ENCODE results near the gene DNPH1.

DNPH1 gene, protein sequence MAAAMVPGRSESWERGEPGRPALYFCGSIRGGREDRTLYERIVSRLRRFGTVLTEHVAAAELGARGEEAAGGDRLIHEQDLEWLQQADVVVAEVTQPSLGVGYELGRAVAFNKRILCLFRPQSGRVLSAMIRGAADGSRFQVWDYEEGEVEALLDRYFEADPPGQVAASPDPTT

DNA sequence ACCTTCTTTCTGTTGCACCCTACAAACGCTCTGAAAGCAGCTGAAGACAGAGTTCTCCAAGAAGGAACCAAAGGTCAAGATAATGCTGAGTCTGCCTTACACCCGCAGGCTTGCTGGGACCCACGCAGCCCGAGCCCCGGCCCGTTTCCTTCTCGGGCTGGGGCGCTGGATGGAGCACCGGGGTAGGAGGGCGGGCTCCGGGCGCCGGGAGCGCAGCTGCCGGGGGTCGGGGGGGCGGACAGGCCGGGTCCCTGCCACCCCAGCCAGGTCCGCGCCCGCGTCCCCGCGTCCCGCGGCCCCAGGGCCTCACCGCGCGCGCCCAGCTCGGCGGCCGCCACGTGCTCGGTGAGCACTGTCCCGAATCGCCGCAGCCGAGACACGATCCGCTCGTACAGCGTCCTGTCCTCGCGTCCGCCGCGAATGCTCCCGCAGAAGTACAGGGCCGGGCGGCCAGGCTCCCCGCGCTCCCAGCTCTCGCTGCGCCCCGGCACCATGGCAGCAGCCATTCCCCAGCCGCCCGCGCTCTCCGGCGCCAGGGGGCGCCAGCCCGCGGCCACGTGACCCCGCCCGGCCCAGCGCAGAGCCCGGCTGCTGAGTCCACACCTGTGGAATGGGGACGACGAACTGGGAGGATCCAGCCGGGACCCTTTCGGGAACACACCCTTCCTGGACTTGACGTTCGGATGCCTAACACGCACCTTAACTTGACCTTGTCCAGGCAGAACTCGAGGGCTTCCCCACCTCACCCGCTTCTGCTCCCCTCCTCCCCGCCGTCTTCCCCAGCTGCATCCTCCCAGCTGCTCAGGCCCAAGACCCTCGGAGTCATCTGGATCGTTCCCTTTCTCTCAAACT is at the start of gene DNPH1:
Gene DNPH1, minus strand, starts transcription at position 531 of the 852 bp plus-strand sequence. Its CDS starts 25 bp downstream, at position 506.
- DNase-seq (ENCODE audit: low read depth, low spot score) = peak; percentile 91

DNA sequence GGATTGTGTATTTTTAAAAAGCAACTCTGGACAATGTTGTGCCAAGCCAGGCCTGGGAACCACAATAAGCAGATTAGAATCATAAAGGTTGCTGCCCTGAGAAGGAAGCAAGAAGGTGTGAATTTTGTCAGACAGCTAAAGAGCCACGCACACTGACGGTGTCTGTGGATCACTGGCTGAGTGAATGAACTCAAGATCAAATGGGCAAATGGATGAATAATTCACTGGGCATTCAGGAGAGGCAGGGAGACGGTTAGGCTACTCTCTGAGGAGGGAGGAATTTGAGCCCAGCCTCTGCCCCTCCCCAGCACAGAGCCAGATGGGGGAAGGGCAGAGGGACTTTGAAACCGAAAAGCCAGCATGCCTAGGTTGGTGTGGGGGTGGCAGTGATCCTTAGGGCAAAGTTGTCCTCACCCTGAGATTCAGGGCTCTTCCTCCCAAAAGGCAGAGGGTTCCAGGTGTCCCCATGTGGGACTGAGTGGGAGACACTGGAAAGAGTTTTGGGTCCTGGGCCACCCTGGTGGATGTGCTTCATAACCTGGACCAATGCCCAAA is 49.3 kb upstream of the DNPH1 start:
- DNase-seq (ENCODE audit: low read depth, low spot score) = peak; percentile 60

DNA sequence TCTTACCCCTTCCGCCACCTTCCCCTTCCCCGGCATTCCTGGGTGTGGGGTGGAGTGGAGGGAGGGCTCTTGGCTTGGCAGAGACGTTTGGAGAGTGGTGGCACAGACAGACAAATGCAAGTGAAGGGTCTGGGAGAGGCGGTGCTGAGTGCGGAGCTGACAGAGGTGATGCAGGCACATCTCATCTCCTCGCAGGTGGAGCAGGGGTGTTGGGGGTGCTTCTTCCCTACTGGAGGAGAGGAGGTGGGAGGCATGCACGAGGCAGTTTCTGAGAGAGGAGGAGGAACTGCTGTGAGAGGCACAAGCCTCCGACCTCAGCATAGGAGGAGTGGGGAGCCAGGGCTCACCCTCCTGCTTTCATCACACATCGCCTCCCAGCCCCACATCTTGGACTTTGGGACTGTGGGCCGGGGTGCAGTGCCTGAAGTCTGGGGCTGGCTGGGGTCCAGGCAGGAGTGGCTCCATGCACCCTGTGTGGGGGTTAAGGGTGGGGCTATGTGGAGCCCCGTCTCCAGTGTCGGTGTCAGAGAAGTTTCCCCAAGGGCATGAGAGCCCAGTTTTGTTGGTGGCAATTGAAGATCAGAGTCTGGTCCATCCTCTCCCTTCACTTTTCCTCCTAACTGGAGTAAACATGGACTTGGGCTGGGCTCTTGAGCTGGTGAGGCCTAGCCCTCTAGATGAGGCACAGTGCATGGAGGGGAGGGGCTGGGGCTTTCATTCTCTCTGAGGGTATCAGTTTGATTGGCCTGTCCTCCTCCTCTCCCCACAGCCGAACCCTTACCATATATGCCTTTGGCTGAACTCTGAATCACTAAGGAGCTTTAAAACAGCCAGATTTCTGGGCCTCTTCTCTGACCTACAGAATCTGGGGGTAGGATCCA is 48.6 kb upstream of the DNPH1 start:
- DNase-seq (ENCODE audit: low read depth, low spot score) = peak; percentile 45

DNA sequence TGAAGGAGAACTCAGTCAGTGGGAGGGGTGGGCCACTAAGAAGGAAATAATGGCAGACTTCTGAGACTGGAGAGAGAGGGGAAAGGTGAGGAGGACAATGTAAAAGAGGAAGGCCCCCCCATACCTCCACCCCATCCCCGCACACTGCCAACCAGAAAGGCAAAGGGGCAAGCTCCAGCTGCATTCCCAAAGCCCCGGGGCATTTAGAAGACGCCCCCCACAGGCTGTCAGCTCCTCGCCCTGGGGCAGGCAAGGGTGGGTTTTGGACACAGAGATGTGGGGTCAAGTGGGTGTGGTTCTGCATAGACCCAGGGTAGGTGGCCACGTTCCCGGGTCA is 48.0 kb upstream of the DNPH1 start:
- DNase-seq (ENCODE audit: low read depth, low spot score) = no peak

DNA sequence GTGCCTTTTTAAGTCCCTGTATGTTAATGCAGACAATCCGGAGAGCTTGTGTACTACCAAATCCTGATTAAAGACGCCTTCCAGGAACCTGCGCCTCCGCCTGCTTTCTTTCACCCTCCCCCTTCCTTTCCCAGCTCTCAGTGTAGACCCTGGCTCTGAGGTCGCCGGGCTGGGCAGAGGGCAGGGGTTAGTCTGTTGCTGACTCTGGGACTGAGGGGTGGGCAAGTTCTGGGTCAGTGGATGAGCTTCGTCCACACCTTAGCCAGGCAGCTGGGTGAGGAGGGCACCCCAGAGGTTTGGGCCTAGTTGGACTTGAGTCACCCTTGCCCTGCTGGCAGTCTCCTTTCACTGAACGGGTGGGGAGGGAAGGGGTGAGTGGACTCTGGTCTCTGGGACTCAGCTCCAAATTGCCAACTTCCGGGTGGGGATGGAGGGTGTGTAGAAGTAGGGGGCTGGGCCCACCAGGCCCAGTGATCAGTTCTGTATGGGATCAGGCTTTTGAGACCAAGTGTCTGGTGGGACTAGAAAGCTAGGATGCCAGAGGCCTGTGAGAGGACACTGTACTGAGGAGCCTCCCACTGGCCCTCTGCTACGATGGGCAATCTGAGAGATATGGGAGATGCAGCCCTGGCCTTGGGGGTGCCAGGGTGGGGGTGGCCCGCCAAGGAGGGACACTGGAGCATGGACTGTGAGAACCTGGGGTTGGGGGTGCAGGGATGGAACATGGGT is 47.5 kb upstream of the DNPH1 start:
- no peak for DNase-seq (ENCODE audit: low read depth, low spot score)

DNA sequence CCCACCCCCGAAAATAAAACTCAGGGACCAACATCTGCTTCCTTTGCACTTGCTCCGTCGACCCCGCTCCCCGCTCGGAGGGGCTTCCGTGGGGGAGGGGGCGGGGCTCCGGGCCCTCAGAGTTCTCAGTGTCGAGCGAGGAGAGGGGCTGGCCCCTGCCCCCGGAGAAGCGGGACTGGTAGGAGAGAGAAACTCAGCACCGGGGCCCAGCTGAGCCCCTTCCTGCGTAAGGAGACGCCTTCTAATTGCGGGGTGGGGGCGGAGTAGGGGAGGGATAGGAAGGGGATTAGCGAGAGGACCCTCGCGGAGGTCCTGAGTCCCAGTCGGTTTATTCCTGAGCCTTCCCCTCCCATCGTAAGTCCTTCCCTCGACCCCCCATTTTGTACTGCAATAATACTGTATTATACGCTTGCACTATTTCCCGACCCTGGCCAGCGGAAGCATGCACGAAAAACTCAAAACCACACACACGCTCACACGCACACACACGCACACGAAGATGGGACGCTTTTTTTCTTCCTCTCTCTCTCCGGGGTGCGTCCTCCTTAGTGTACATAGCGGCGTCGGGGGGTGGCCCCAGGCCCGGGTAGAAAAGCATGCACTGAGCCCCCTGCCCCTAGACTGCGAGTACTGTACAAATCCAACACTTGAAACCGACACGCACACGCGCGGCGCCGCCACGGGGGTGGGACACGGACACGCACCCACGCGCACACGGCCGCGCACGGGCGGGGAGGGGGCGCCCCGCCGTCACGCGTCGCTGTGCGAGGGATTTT is 46.7 kb upstream of the DNPH1 start:
- no peak for DNase-seq (ENCODE audit: low read depth, low spot score)

DNA sequence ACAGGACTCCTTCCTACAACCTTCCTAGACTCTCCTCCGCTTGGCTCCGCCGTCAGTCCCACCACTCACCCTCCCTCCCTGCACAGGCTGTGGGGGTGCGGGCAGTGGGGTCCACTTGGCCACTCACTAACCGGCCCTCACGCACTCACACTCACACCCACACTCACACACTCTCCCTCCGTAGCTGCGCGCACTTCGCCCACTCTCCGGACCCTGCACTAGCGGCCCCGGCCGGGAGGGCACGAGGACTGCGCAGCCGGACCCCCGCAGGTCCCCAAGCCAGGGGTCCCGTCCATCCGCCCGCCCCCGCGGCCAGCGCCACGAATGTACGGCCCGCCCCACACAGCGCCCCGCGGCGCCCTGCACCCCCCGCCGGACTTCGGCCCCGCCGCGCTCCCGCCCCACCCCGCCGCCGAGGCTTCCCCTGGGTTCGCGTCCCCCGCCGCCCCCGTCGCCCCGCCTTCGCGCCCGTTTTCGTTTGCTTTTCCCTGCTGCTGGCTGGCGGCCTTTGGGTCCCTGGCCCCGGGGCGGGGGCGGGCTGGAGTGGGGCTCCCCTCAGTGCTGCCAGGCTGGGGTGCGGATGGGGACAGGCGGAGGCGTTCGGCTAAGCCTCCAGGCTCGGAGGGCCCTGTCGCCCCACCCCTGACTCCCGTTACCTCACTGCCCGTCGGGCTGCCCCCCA is 45.8 kb upstream of the DNPH1 start:
- no peak for DNase-seq (ENCODE audit: low read depth, low spot score)

DNA sequence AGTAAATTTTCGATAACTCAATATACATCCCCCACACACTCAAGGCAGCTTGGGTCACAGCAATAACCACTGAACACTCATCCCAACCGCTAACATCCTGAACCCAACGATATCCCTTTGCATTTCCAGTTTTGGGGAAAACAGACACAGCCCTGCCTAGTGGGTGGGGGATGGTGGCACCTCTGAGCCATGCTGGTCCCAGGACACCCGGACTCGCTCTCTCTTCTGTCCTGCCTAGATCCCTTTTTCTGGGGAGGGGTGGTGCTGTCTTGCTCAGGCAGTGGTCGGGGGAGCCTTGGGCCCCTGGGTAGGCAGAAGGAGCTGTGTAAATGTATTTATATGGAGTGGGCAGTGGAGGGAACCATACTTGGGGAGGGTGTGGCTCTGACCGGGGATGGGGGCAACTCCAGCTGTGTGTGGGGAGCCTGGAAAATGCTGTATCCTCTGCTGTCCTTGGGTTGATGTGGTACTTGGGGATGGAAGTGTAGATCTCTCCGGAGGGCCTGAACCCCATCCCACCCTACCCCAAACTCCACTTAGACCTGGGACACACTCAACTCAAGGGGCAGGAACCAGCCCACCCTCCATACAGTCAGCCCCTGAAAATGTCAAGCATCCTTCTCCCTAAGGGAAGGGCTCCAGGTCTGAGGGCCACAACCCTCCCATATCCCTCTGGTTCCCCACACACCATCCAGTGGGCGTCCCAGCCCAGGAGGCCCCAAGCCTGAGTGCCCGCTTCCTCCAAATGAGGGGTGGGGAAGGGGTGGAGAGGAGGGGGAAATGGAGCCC is 45.0 kb upstream of the DNPH1 start:
- no peak for DNase-seq (ENCODE audit: low read depth, low spot score)

DNA sequence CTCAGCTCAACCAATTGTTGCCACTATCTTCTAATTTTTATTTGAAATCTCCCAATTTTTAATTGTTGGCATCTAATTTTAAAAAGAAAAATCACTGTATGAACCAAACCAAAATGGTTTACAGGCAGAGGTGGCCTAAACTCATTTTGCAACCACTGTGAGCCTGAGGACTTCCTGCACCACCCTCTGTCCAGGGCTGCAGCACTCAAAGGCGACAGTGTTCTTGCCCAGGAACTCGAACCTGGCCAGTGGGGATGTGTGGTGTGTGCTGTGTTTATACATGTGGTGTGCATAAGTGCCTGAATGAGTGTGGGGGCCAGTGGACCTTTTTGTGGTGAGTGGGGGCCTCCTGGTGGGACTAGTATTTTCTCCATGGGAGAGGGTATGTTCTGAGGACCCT is 44.4 kb upstream of the DNPH1 start:
- DNase-seq (ENCODE audit: low read depth, low spot score) = no peak

DNA sequence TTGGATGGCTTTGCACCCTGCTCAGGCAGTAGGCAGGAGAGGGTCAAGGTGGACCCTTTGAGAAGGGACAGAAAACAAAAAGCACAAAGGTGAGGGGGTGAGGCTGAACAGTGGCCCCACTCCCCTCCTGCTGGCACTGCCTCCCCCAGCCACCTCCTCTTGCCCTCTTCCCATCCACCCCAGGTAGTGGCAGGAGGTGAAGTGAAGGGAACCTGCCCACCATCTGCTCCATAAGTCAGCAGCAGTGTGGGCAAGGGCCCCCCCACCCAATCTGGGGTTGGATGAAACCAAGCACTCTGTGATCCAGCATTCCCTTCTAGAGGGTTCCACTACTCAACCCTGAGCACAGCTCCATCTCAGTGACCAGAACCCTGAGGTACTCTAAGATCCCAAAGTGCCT is 42.7 kb upstream of the DNPH1 start:
- DNase-seq (ENCODE audit: low read depth, low spot score) = no peak

DNA sequence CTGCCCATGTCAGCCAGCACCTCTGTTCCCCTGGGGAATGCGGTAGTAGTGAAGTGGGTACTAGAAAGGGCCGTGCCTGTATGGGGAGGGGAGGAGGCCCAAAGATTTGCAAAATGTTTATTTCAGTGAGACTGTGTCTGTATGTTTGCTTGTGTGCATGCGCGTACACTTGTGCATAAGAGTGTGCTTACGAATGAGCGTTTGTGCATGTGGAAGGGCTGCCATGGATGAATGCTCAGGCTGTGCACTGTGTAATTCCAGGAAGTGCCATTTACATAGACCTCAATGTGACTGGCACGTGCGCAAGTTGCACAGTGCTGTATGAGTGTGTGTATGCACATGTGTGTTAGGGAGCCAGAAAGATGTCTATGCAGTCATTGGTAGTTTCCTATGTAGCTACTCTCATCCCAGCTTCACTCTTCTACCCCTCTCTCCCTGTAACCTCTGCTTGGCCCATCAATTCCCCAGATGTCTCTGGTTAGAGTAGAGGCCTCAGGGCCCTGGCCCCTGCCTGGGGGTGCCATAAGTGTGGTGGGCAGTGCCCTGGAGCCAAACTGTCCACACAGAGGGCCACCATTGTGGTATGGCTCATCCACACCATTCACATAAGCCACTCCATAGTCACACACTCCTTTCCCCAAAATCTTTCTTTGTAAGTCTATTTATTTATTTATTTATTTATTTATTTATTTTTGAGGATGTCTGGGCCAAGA is 42.0 kb upstream of the DNPH1 start:
- no peak for DNase-seq (ENCODE audit: low read depth, low spot score)

DNA sequence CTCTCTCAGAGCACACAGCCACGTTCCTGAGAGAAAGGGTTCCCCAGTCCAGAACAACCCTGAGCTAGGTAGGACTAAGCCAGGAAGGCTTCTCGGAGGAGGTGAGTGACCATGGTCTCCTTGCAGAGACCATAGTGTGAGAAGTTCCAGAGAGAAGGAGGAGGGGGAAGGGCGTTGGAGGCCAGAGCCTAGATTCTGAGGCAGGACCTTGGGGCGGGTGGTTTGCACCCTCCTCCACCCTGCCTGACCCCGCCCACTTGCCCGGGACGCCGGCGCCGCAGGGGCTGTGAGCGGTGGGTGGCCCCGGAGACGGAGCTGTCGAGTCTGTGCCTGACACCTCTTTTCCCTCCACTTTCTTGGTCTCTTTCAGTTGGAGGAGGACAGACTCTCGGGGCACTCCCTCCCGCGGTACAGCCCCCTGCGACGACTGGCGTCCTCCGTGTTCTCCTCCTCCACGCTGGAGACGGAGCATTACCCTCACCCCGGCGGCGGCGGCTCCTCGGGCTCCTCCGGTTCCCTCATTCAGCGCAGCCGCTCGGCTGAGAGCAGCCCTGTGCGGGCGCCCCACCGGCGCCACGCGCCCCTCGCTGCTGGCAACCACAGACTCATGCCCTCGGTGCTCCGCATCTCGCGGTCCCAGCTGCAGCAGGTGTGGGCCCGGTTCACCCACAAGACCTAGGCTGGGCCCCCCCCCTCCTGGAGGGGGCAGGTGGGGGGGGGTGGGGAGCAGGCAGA is 40.2 kb upstream of the DNPH1 start:
- DNase-seq (ENCODE audit: low read depth, low spot score) = no peak

DNA sequence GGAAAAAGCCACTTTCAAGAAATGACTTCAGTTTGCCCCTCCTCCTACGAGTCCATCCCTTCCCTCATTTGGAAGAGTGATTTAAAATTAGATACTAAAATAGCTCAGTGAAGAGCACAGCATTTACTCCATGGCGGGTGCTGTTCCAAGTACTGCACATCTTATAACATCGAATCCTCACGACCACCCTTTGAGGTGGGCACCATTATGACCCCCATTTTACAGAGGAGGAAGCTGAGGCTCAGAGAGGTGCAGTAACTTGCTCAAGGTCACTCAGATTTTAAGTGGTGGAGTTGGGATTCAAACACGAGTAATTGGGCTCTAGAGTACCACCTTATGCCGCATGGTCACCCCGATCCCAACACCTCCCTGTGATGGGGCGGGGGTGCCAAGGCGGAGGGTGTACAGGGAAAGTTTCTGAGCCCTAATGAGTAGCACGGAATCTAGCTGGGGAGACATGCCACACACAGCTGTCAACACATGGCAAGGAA is 39.5 kb upstream of the DNPH1 start:
- DNase-seq (ENCODE audit: low read depth, low spot score) = no peak

DNA sequence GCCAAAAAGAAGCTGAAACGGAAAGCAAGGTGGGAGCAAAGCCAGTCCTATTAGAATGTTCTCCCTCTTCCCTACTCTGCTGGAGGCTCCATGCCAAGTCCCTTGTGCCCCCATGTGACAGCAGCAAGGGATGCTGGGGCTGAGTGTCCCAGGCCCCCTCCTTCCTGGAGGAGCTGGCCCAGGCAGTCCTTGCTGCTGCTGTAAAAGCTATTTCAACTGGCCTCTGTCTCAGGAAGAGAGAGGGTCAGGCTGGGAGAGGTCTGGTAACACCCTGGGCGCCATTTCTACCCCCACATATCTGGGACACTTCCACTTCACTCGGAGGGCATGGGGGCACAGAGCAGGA is 39.0 kb upstream of the DNPH1 start:
- DNase-seq (ENCODE audit: low read depth, low spot score) = no peak

DNA sequence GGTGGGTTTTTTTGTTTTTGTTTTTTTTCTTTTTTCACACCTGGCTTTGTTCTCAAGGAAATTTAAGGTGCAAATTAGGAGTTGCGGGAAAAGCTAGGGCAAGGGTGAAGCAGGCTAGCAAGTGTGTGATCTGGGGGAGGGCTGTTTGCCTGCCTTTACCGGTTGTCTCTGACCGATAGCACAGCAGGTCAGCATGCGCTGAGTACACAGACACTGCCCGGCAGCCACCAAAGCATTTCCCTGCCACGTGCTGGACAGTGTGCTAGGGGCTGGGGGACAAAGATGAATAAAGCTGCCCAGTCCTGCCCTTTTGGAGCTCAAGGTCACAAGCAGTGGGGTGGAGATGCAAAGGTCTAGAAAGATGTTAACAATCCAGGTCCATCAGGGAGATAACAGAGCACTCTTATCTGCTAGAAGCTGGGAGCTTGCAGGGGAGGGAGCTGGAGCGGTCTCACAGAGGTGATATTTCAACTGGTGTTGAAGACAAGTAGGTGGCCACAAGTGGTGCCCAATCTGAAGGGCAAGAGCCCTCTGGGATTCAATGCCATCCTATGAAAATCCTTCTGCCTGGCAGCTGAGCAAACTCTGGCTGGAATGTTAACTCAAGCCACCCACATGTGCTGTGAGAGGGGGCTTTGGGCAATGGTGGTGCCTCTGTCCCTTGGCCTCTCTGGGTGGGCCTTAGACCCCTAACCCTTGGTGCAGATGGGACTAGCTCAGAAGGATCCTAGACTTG is 38.5 kb upstream of the DNPH1 start:
- DNase-seq (ENCODE audit: low read depth, low spot score) = no peak

DNA sequence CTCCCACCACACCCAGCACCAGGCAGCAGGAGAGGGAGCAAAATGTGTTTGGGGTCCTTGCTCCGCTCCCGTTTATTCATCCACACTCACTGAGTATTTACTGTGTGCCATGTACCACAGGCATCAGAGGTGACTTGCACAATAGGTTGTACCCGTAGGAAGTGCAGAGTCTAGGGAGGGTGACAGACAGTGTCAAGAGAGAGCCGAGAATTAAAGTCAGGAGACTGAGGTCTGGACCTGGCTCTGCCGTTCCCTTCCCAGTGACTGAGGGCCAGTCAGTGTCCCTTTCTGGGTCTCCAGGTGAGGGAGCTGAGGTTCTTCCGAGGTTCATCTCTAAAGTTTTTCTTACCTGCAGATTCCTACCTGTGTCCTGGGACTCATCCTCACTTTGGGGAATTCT is 36.3 kb upstream of the DNPH1 start:
- DNase-seq (ENCODE audit: low read depth, low spot score) = no peak

DNA sequence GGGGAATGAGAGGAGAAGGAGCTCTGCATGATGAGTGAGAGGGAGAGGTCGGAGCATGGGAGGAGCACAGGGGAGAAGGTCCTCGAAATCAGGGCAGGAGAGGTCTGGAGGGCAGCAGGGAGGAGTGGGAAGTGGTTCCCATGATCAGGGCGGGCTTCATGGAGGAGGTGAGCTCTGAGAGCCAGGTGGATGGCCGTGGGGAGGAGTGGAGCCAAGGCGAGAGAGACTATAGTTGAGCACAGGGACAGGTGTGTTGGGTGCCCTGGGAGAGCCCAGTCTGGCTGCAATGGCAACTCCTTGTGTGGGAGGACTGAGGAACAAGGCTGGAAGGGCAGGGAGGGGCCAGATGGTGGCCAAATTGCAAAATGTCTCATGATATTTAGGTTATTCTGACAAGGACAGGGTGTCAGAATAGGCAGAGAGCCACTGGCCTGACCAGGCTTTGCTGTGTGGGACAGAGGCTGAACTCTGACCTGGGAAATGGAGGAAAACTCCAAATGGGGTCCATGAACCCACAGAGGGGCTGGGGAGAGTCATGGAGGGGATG is 35.4 kb upstream of the DNPH1 start:
- DNase-seq (ENCODE audit: low read depth, low spot score) = no peak
